H54 (cell line): ENCODE measurements around the gene SPAG4.

ENCODE experiments used
- DNase-seq: peaks from one replicate; pipeline ENCODE4 v3.0.0; 2011; ENCODE audit warnings: low spot score, mixed read lengths; ENCODE audit not compliant: insufficient read length
- FAIRE-seq: peaks from 3 replicates; lab custom pipeline; 2011; peaks lifted over from hg19 to GRCh38; lab: Jason Lieb, UNC
- POLR2A ChIP-seq: IDR thresholded peaks from 2 replicates; pipeline ENCODE4 v1.6.1; 2011; ENCODE audit warnings: low read depth, mild to moderate bottlenecking, low read length

Gene SPAG4

DNA sequence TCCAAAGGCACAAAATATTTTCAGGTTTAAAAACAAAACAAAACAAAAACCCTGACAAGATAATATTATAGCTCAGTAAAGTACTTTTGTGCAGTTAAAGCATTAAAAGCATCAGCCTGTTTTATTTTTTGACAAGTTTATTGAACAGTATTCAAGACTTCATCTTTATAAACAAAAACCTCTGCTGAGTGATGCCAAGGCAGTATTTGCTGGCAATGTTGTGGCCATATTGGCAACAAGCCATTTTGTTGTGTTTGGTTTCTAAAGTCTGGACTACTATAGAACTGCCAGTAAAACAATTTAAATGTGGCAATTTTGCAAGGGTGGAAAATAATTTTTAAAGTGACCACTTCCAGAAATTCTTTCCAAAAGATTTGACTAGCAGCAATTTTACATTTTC, 33.2 kb downstream of the SPAG4 start:
- FAIRE-seq (no peak), DNase-seq (no peak)
- no peak for TF ChIP-seq POLR2A

DNA sequence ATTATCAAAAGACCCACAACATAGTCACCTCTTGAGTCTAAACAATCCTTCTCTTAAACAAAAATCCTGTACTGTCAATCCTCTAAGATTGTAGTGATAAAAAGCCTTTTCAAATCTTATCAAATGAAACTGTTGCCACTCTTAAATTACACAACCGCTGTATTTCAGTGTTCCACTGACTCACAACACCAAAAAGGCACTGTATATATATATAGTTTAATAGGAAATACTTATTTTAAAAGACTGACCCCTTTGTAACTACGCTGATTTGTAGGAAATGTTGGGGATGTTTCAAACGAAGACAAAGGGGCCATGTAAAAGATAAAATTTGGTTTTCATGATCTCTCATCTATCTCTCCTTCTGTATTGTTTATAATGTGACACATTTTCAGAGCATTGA, 35.0 kb downstream of the SPAG4 start:
- DNase-seq (no peak), FAIRE-seq (no peak)
- no peak for TF ChIP-seq POLR2A

DNA sequence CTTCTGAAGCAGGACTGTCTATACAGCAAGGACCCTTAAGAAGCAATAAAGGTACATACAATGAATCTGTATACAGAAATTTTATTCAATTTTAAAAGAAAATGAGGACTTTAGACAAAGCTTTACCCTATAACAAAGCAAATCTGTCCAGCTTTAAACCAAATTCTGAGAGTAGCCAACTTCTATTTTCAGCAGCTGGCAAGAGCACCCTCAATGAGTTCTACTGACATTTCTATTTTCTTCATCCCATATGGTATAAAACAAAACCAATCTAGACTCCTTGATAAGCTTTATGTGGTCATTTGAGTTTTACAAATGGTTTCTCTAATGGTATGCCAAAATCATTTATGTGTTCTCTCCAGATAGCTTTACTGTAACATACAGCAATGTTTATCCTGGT, 36.3 kb downstream of the SPAG4 start:
- DNase-seq = no peak
- FAIRE-seq = no peak
- no peak for TF ChIP-seq POLR2A

DNA sequence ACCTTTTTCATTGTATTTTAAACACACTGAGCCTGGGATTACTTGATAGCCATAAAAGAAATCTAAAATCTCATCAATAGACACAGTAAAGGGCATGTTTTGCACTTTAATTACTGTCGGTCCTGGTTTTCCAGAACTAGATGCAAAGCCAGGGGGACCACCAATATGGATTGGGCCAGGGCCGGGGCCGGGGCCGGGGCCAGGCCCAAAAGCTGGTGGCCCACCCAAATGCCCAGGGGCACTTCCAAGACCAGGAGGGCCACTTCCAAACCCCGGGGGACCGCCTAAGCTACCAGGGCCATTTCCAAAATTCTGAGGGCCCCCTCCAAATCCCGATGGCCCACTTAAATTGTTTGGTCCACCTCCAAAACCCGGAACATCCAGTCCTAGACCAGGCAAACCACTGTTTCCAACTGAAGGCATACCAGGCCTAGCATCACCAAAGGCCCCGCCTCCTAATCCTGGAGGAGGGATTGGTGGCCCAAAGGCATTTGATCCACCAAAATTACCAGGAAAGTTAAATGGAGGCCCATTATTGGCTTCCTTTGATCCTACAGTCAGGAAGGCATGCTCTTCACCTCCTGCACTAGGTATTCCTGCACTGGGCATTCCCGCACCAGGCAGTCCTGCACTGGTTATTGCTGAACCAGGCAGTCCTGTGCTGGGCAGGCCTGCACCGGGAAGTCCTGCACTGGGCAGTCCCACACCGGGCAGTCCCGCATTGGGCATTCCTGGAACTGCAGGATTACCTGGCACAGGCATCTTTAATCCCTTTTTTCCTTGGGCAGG, 37.2 kb downstream of the SPAG4 start:
- no peak for TF ChIP-seq POLR2A
- no peak for FAIRE-seq
- DNase-seq = no peak

DNA sequence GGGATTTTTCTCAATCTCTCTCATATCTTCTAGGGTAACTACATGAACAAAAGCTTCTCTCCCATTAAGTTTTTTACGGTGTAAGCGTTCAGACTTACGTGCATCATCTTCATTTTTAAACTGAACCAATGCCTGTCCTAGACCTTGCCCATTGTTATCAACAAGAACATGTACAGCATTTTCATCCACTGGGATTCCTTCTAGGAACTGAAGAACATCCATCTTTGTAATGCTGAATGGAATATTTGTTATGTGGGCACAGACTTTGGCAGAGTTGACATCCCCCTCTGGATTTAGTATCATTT, 37.8 kb downstream of the SPAG4 start:
- TF ChIP-seq POLR2A = no peak
- FAIRE-seq (no peak), DNase-seq (no peak)

DNA sequence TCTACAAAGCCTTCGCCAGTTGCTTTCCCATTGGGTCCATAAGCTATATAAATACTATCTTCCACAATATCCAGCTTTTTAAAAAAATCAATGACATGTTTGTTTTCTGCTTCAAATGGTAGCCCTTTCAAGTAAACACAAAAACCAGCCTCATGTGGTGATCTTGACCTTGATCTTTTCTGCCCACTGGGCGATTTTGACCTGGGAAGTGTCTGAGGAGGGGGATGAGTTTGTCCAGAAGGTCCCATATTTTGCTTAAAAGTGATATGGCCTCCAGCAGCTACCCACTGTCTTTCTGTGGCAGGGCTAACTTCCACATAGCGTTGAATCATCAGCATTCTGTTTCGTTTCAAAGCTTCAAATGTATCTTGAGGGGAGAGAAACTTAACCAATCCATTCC, 38.3 kb downstream of the SPAG4 start:
- no peak for TF ChIP-seq POLR2A
- DNase-seq (no peak), FAIRE-seq (no peak)

DNA sequence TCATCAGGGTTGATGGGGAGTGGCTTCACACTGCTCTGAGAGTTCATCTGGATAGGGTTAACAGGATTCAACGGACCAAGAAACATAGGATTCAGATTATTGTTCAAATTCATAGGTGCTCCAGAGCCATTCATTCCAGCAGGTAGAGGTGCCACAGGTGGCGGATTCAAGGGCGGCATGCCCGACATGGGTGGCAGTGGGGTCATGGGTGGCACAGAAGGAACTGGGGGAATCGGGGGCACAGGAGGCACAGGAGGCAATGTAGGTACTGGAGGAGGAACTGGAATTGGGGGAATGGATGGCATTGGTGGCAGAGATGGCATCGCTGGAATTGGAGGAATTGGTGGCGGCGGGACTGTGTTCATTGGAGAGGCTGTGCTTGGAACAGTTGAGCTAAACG, 38.8 kb downstream of the SPAG4 start:
- TF ChIP-seq POLR2A = no peak
- no peak for FAIRE-seq
- no peak for DNase-seq

DNA sequence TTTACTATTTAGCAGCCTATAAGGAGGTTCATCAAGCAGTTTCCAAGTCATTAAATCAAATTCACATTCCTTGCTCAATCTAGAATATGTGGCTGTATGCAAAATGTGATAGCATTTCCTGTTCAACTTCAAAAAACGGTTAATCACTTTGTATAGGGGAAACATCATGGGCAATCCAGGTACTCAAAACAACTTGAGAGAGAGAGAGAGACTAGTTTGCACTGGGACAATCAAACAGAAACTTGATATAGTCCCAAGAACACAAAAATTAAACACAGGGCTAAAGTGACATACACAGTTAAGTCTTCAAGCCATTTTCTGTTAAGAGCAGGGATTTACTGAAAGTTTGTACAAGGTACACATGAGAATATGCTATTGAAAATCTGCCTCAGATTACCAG, 41.6 kb downstream of the SPAG4 start:
- no peak for FAIRE-seq
- DNase-seq = no peak
- TF ChIP-seq POLR2A = no peak

DNA sequence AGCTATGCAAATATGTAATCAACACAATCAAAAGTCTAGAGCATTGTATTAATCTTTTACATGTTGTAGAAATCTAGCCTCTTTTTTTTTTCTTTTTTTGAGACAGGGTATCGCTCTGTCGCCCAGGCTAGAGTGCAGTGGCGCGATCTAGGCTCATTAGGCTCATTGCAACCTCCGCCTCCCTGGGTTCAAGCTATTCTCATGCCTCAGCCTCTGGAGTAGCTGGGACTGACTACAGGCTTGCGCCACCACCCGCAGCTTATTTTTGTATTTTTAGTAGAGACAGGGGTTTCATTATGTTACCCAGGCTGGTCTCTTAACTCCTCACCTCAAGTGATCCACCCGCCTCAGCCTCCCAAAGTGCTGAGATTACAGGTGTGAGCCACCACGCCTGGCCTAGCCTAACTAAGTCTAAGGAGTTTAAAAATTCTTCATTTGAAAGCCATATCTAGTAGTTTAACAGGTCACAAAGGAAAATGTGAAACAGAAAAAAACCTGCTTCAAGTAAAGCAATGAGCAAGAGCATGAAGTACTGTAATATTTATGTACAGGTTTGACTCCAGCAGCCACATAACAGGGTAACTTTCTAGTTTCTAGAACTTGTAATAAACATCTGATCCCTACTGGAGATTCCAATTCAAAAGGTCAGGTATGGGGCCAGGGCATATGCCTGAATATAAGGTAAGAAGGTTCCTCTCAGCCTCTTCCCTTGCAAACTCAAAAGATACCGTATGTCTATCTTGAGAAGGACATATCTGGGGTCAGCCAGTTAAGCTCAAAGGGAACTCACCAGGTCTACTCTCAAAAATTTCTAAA, 44.7 kb downstream of the SPAG4 start:
- FAIRE-seq (no peak), DNase-seq (no peak)
- no peak for TF ChIP-seq POLR2A

DNA sequence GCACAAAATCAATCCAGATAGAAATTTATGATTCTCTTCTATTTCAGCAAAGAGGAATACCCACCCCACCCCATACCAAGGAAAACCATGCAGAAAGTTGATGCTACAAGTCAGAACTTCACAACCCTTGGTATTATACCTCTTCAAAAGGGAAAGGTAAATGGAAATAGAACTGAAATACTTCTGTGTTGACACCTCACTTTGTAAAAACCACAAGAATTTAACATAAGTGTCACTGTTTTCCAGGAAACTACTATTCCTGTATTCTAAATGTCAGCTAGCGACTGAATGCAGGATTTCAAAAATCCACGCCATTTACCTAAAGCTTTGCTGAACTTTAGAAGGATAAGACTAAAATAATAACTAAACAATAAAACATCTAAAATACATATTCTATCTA, 45.4 kb downstream of the SPAG4 start:
- DNase-seq = no peak
- no peak for FAIRE-seq
- no peak for TF ChIP-seq POLR2A

DNA sequence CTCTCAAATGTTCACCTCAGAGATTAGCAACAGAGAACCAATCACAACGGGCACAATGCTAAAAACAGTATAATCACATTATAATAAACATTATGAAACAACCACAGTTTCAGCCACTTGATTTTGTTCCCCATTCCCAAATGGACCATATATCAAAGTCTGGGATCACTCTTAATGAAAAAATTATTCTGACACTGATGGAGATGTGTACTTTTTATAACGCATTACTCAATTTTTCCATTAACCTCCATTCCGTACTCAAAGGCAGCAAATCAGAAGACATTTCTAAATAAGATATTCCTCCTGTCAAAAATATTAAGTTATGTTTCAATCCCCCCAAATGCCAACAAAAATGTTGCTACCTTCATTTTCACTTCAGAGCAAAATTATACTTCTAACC, 46.3 kb downstream of the SPAG4 start:
- no peak for DNase-seq
- no peak for TF ChIP-seq POLR2A
- no peak for FAIRE-seq

DNA sequence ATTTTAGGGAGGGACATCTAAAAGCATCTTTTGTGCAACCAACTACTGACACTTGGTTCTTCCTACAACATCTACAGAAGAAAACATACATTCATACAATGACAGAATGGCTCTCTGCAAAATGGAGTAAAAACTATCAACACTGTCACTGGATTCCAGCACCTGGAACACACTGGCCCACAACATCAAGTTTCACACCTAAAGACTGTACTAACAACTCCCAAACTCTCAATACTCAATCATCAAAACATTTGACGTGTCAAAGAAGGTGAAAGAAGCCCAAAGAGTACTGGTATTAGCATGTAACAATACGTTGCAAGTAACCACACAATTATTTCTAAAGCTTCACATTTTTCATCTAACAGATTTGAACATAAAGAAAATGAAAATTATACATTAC, 46.9 kb downstream of the SPAG4 start:
- no peak for TF ChIP-seq POLR2A
- FAIRE-seq (no peak), DNase-seq (no peak)

DNA sequence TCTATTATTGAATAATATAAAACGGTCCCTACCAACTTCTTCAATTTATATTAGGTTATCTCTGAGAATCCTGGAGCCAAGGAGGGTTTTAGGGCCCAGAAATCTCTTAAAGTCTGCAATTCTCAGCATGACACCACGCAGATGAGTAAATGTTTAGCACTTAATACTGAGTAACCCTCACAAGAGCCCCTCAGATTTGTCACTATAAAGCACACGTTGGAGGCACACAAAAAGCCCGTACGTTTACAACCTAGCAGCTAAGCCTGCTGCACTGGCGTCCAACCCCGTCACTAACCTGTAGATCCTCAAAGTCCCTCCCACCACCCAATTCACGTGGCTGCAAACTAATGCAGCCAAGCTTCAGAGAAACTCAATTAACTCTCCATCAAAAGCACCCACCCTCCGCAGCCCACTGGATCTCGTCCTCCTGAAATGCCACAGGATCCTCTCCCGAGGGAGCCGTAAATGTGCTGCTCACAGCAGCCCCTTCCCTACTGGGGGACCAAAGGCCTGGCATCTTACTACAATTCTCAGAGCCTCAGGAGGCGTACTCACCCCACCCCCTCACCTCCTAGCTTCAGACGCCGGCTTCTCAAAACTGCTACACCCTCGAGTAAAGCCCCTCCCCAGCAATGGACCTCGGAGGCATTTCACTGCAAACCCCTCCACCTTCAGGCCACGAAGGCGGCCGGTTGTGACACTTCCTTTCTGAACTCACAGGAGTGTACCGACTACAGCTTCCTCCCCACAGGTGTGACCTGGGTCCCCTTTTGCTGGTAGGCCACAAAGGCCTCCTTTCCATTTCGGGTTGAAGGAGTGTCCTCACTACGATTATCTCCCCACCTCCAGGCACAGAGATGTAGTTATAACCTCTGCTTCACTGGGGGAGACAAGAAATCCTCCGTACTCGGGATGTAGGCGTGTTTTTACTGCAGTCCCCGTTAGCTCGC, 48.2 kb downstream of the SPAG4 start:
- peak; percentile 7 for DNase-seq
- FAIRE-seq = no peak
- no peak for TF ChIP-seq POLR2A
